ENCODE measurements around the gene LYSMD4. TPM values are rescaled to one million over a fixed set of nuclear protein-coding genes. Genes with fewer than 3 reads are reported as not detected.

Gene LYSMD4
- total RNA-seq, 1 donor from 2014 or later: 8.3 TPM

DNA sequence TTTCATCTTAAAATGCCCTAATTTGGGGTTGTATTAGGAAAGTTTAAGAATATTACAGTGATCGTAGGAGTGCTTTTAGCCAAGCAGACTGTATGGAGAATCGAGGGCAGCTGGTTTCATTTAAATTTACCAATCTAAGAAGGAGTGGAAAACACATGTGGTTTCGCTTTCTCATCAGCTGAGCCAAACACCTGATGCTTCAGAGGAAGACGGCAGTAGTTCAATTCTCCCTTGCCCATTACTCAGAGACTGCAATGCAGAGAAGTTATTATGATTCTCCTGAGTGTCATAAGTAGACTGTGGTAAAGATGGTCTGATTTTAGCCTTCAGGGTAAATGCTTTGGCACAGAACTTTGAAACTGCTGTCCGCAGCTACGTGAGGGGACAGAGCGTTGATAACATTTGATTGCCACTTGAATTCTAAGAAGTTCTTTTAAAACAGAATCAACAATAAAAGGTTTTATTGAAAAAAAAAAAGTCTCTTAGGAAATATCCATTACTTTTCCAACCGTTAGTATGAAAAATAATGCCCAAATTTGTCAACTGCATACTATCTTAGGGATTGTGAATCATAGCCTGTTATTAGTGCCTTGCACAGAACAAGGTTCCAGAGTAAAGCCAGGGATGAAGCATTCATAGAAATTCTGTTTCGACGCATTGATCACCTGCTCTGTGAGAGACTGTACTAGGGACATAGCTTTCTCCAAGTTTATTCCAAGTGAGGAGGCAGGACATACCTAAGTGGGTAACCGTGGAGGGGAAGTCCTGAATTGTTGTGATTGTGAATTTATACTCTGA lies 25.6 kb downstream of the LYSMD4 start:
- no peak for DNase-seq (ENCODE audit: extremely low read depth, low read depth, low spot score)

DNA sequence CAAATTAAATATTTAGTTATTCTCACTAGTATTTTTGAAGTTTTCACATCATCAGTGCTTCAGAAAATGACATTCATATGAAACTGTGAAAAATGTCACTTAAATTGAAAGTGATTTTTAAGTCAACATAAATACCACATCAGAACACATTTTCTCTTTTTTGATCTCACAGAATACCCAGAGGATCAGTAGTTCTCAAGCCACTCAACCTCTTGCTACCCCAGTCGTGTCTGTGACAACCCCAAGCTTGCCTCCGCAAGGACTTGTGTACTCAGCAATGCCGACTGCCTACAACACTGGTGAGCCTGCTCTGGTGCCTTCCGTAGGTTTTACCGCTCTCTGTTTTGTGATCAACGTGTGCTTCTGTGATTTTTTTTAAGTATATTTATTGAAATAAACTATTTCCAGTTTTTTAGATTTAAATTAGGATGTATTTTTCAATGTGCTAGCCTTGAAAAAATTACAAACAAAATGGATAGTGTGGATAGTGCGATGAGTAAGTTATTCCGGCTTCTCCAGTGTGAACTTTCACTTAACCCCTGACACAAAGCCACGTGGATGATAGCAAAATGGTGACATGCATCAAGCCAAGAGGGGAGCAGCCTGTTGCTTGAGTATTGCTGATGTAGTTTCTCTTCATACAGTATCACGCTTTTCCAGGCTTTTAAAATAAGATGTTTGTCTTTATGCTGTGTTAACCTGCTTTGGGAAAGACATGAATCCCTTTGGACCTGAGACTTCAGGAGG lies 26.5 kb downstream of the LYSMD4 start:
- DNase-seq (ENCODE audit: extremely low read depth, low read depth, low spot score): no peak

DNA sequence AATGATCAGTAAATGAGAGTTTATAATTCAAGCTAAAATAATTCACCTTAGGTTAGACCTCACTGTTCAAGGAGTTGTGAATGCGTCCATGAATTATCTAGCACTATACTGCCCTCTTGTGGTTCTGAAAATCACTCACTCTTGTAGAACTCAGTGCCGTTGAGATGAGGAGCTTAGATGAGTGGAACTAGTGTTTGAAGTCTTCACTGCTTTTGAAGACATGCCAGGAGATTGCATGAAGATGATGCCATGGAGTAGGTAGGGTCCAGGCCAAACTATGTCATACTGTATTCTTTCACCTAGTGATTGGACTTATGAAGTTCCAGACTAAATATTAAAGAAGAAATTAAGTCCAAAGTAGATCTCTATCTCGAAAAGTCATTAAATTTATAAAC lies 28.8 kb downstream of the LYSMD4 start:
- peak; percentile 91 for DNase-seq (ENCODE audit: extremely low read depth, low read depth, low spot score)

DNA sequence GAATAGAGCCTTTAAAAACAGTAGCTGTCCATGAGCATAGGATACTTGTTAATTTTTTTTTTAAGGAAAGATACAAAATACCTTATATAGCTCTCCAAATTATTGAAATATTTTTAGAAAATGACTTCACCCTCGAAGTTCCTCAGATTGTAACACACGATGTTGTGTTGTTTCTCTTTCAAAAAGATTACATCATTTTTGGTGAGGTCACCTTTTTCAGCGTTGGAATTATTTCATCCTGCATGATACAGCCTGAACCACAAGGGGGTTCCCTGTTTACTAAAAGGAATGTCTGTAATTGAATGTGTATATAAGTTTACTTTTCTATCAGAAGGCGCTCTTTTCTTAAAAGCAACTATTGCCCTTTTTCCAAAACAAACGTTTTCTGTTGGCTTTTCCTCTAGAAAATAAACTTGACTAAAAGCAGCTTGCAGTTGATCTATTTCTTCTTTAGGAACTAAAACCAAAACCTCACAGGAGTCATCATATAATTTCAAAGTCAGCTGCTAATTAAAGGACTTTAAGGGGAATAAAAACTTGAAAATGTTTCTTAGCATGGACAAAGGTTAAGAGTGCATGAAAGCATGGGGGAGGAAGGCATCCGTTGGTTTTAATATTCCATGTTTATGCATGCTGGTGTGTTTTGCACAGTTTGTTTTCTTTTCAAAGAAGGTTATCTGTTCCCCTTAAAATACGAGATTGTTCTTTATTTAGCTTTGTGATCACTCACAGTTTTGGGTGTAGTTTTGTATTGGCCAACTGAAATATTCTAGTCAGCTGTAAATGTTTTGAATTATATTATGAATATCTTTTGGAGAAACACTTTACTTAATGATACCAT lies 29.4 kb downstream of the LYSMD4 start:
- DNase-seq (ENCODE audit: extremely low read depth, low read depth, low spot score): peak; percentile 94

DNA sequence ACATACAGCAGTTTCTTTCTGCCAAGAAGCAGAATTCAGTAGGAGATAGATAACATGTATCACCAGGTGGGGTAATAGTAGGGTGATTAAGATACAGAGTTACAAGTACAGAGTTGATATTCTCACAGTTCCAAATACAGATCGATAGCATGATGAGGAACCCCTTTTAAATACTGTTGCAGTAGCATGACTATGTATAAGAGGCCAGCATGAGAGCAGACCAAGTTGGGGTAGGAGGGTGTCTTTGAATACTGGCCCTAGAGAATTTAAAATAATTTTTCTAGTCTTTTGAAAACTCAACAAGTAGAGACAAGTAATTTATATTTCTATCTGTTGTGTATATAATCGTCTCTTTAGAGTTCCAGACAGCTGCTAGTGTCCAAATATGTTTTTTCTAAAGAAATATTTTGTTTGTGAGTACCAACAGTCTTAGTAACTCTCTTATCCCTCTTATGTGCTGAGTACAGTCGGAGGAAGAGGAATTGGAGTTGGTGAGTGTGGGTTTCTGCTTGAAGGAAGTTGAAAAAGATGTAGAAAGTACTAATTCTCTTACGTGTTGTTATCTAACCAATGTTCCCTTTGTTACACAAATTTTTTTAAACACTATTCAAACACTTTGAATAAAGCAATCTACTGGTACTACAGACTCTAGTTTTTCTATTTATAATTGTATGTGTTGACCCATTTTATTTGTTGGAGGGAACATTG lies 30.2 kb downstream of the LYSMD4 start:
- DNase-seq (ENCODE audit: extremely low read depth, low read depth, low spot score): no peak

DNA sequence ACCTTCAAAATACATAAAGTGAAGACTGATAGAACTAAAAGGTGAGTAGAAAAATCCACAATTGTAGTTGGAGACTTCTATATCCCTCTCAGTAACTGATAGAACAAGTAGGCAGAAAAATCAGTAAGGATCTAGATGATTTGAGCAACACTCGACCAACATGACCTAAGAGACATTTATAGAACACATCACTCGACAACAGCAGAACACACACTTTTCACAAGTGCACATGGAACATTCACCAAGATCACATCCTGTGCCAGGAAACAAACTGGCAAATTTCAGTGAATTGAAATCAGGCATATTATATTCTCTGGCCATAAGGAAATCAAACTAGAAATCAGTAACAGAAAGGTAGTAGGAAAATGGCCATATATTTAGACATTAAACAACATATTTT lies 37.1 kb downstream of the LYSMD4 start:
- no peak for DNase-seq (ENCODE audit: extremely low read depth, low read depth, low spot score)

DNA sequence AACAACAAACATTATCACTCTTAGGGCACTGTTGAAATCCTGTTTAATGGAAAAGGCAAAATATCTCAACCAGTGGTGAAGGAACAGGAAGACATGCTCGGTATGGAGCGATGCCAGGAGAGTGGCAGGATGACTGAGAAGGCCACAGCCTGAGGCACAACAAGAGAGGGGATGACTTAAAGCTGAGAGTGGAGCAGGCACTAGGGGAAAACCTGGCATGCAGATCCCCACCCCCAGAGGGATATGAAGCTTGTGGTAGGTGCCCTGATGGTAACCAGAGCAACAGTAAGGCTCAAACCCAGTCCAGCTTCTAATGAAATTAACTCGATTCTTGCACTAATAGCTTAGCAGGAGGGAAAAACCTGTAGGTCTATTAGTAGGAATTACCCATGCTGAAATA lies 40.4 kb downstream of the LYSMD4 start:
- no peak for DNase-seq (ENCODE audit: extremely low read depth, low read depth, low spot score)

DNA sequence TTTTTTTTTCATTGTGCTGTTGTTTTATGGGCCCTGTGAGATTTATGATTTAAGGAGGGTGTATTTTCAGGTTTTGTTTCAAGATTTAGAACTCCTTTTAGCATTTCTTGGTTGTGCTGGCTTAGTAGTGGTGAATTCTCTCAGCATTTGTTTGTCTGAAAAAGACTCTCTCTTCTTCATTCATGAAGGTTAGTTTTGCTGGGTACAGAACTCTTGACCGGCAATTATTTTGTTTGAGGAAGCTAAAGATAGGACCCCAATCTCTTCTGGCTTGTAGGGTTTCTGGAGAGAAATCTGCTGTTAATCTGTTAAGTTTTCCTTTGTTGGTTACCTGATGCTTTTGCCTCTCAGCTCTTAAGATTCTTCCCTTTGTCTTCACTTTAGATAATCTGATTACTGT lies 46.9 kb downstream of the LYSMD4 start:
- DNase-seq (ENCODE audit: extremely low read depth, low read depth, low spot score): no peak

DNA sequence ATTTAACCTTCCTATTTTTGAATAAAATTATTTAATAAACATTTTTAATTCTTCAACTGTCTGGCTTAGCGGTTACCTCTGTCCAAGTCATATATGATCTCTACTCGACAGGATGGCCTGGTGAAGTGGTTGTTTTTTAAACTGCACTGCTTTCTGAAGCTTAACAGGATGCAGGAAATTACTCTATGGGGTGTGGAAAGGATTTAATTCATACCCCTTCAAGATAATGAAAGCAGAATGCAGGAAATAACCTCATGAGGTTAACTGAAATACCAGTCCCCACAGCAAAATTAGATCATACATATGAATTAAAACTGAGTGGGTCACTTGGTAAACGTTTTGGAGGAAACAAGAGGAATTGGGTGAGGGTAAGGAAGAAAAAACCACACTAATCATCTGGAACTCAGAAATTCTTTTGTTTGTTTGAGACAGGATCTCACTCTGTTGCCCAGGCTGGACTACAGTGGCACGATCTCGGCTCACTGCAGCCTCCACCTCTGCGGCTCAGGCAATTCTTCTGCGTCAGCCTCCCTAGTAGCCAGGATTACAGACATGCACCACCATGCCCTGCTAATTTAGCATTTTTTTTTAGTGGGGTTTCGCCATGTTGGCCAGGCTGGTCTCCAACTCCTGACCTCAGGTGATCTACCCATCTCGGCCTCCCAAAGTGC lies 50.1 kb downstream of the LYSMD4 start:
- peak; percentile 80 for DNase-seq (ENCODE audit: extremely low read depth, low read depth, low spot score)

DNA sequence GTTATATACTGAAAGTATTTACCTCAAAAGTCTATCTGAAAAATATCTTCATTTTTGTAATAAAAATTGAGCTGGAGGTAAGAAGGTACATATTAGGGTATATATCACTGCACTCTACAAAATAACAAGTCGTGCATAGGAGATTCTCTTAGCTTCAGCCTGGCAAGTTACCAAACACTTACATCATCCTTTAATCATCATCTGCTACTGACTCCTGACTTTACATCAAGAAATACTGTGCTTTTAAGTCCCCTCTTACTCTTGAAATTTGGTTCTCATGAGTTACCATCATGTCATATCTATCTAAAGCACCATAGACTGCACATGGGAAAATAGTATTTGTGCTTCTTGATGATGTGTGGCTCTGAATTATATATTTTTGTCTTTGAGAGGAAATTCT lies 50.8 kb downstream of the LYSMD4 start:
- DNase-seq (ENCODE audit: extremely low read depth, low read depth, low spot score): peak; percentile 81

DNA sequence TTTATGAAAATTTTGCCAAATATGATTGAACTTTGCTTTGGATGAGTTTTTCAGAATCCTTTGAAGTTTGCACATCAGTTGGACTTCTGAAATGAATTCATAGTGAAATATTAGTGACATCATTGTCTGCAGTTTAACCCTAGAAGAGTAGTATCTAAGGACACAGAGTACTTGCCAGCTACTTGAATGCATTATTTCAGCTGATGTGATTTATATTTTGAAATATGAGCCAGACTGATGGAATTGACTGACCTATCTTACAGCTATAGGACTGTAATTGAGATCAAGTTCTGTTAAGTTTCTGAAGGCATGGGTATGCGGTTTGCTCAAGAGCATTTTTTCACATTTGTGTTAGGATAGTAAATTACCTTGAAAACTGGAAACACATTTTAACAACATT lies 51.2 kb downstream of the LYSMD4 start:
- DNase-seq (ENCODE audit: extremely low read depth, low read depth, low spot score): no peak

DNA sequence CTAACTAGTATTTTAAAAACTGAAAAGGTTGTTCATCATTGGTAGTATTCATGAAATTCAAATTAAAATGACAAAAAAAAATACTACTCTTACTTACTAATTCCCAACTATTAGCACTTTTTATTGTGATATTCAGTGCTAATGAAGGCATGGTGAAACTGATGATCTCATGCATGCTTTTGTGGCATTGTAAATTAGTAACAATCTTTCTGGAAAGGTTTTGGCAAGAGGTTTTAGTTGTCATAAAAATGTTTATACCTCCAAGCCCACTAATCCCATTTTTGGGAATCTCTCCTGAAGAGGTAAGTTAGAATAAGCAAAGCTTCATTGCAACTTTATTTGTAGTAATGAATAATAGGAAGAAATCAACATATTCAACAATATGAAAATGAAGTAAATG lies 53.0 kb downstream of the LYSMD4 start:
- DNase-seq (ENCODE audit: extremely low read depth, low read depth, low spot score): no peak

DNA sequence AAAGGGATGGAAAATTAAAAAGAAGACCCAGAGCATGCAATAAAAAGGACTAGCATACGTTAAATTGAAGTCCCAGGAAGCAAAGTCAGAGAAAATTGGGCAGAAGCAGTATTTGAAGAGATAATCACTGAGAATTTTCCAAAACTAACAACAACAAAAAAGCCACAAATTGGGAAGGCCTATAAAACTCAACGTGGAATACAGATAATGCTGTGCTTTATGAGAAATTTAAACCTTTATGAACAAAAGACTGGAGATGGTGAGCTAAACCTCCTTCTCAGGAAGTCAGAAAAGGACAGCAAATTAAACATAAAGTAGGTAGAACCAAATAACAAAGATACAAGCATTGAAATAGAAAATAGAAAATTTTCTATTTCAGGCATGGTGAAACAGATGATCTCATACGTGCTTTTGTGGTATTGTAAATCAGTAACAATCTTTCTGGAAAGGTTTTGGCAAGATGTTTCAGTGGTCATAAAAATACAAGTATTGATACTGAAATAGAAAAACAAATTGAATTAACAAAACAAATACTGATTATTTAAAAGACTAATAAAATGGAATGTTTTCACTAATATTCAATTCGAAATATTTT lies 55.6 kb downstream of the LYSMD4 start:
- no peak for DNase-seq (ENCODE audit: extremely low read depth, low read depth, low spot score)

Other genes starting within 250 kb of the LYSMD4 start
- 28.9 and 58.9 TPM in 2 replicates for gene MEF2A, start 167.5 kb downstream of the LYSMD4 start, total RNA-seq

Measured in glomerular endothelial cell (primary cell).